Bone marrow (tissue), 2 donors: ENCODE results near the gene FOXP1.
"Not testable (repeated sequence)": the region's sequence is repeated elsewhere in the genome, so short reads cannot be mapped to it uniquely, and the experiment has no call there.

Experiments
- DNase-seq, 2 donors: peaks; one replicate each; lab custom pipeline; 2025; lab: John Stamatoyannopoulos, UW

FOXP1 gene

DNA sequence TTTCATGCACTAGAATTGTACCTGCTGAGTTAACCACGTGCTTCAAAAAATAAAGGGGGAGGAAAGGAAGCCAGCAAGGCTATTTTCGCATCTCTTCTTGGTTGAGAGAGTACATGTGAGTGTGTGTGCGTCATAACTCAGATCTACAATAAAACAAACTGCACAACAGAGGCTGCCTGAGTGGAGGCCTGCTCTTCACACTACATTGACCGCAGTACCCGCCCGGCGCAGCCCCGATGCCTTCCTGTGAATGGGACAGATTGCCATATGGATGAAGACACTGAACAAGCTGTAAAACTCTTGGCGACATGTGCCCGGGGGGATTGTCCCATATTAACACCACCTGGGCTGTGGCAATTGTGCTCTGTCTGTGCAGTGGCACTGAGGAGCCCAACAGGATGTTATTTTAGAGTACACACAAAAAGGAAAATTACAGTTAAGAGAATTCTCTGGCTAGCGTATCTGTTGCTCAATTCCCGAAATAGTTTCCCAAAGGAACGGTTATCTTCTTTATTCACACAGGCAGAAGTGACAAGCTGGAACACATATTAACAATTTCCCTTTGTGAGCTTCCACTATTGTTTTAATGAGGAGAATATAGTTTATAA, 551.5 kb downstream of the FOXP1 start:
- DNase-seq, result no peak

DNA sequence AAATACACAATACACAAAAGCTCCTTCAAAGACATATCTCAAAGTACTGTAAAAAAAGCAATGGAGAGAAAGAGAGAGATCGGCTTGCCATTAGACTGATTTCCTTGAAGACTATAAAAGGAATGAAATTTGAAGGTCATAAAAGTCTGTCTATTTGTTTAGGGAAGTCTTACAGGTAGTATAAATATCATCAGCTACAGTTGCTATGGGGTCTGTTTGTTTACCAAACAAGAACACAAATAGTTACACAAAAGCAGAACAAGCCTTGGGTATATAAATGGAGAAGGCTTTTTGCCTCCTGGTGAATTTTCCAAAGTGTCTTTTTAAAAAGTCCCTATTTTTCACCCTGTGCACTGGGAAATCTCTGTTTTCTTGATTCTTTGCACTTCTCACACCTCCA, 552.3 kb downstream of the FOXP1 start:
- no peak for DNase-seq

- DNase-seq, result no peak
Observed at GRCh38 chr3:71030748-71031147, 552.8 kb downstream of the FOXP1 start.

GRCh38 chr3:71029770-71030169, 553.8 kb downstream of the FOXP1 start:
- no peak for DNase-seq

DNA sequence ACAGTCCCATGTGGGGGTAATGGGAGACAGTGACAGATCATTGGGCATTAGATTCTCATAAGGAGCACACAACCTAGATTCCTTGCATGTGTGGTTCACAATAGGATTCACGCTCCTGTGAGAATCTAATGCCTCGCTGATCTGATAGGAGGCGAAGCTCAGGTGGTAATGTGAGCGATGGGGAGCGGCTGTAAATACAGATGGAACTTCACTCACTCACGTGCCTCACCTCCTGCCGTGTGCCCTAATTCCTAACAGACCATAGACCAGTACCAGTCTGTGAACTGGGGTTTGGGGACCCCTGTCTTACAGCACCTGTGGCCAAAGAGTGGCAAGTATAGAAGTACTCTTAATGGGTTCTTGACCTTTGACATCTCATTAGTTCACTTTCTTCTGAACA, 554.7 kb downstream of the FOXP1 start:
- DNase-seq, result no peak

DNA sequence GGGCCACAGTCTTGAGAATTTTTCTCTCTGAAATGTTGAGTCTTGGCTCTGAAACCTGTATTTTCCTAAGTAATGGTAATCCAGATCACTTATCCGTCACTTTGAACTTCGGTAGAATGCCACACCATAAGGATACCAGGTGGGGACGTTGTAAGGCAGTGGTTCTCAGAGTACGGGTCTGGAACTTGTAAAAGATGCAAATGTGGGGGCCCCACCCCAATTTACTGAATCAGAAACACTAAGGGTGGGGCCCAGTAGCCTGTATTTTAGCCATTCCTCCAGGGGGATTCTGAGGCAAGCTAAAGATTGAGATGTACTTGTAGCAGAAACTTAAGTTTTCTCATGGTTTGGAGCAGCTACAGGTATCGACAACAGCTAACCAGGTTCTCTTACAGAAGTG, 555.3 kb downstream of the FOXP1 start:
- no peak for DNase-seq

- no peak for DNase-seq
Observed at GRCh38 chr3:71026634-71027578, 556.6 kb downstream of the FOXP1 start.

- no peak for DNase-seq
Observed at GRCh38 chr3:71025516-71025915, 558.0 kb downstream of the FOXP1 start.

- no peak for DNase-seq
Observed at GRCh38 chr3:71025010-71025409, 558.5 kb downstream of the FOXP1 start.

- DNase-seq, result no peak
Observed at GRCh38 chr3:71022551-71023335, 560.8 kb downstream of the FOXP1 start.

GRCh38 chr3:71018799-71019198, 564.7 kb downstream of the FOXP1 start:
- no peak for DNase-seq

DNA sequence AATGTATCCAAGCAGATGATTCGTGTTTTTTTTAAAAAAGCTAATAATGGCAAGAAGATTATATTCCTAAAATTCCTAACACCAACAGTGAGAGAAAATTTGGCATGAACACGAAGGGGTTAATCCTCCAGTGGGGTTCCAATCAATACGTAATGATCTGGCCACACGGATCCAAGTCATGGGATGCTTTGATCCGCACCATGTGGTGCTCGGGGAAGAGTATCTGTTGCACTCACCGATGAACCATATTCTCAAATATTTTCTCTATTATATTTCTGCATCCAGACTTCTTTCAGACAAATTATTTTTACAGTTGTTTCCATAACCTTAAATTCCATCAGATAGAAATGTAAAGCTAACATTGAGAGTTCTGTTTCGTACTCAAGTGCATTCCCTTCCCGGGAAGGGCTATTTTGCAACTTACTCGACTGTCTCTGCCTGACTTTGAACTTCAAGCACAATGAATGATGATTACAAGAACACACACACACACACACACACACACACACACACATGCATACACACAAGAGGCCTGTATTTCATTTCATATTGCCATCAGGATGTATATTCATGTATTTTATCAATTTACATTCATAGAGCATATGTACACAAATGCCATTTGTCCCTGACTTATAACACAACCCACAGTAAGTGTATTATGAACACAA, 567.2 kb downstream of the FOXP1 start:
- DNase-seq, result no peak

DNA sequence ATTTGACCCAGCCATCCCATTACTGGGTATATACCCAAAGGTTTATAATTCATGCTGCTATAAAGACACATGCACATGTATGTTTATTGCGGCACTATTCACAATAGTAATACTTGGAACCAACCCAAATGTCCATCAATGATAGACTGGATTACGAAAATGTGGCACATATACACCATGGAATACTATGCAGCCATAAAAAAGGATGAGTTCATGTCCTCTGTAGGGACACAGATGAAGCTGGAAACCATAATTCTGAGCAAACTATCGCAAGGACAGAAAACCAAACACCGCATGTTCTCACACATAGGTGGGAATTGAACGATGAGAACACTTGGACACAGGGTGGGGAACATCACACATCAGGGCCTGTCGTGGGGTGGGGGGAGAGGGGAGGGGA, 568.9 kb downstream of the FOXP1 start:
- not testable (repeated sequence) for DNase-seq

GRCh38 chr3:71012971-71013370, 570.6 kb downstream of the FOXP1 start:
- no peak for DNase-seq

- DNase-seq, result no peak
Observed at GRCh38 chr3:71011565-71012287, 571.8 kb downstream of the FOXP1 start.

- DNase-seq, result no peak
Observed at GRCh38 chr3:71010726-71011455, 572.6 kb downstream of the FOXP1 start.

DNA sequence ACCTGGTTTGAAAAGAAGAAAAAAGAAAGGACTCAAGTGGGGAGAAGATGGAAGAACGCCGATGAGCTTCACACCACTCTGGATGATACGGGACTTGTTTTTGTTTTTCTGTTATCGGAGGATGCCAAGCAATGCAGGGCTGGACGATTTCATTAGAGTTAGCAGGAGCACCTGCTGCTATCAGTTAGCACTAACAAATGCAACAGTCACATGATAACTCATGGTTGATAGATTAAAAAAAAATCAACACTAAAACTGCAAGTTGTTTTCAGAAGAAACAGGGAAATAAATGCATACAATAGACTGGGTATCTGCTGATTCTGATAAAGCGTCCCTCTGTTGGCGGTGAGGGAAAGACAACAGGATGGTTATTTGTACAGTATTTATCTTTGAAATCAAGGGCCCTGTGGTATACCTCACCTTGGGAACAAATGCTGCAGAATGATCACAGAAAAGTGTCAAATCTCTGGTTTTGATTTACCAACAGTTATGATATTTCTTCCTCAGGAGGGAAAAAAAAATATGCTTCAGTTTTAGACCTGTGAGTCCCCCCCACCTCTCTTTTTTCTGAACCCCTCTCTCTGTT, 575.1 kb downstream of the FOXP1 start:
- no peak for DNase-seq

DNA sequence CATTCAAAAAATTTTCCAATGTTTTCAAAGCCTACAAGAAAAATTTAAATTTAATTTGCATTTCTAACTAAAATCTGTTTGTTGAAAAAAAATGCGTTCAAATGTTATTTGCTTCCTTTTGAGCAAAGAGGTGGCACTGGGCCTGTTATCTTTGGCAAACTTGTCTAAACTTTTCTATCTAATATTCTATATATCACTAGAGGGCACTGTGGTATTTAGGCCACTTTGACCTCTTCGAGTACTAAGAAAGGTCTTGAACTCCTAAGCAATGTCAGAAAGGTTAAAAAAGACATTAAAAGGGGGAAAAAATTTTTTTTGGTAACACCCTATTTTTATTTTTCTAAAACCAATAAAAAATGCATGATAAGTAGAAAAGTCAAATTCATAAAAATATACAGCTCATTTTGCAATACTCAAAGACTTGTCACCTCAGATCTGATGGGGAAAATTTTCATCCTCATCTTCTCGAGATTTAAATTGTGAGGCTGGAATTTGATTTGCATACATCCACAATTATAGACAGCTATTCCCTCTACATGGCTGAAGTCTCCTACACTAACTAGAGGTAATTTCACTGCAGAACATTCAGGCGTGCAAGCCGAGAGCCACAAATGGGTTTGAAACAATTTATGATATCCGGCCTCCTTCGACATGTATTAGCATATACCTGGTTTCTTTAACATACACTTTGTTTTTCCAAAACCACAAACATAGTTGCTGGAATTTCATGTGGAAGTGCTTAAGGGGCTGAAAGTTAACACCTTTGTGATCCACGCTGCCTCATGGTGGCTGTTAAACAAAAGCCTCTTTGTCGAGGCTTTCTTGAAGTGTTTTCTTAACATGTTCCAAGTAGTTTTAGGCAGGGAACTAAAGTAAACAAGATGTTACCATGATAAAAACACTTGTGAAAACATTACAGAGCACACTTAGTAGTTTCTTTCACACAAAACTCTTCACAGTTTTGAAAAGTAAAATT, 576.4 kb downstream of the FOXP1 start:
- DNase-seq, result peak in 1 of 2 donors; percentile 42

DNA sequence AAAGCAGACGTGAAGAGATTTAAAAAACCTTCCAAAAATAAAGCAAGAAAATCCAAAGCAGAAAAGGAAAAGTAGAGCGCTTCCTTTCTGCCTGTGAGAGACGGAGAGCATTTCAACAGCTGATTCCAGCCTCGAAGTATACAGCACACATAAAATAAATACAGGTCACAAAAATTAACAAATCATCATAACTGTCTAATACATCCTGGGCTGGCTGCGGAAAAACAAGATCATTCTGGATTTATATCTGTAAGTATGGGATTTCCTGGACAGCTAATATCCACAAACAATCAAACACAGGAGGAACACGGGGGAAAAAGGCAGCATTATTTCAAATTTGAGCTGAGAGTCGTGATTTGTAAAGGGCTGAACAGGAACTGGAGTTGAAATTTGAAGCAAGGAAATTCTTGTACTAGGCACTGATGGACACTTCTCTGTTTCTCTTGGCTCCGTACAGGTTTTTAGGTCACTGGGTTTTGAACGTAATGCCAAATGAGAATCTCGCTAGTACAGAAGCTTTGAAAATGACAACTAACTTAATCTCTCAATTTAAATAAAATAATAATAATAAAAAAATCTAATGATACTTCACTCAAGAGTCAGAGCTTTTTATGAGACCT, 577.7 kb downstream of the FOXP1 start:
- DNase-seq, result no peak
